HG03575 (cell line): ENCODE measurements around the gene KIRREL3.
A peak's percentile ranks its signal among the peaks of the same experiment; 100 is the strongest.

Source experiments
- ATAC-seq: cut with Tn5 transposase; IDR thresholded peaks from one replicate; pipeline ENCODE4 v1.9.1; 2021; ENCODE audit not compliant: unreplicated experiment, insufficient number of reproducible peaks, low FRiP score; ENCODE audit errors: extremely low read depth

KIRREL3 gene

DNA sequence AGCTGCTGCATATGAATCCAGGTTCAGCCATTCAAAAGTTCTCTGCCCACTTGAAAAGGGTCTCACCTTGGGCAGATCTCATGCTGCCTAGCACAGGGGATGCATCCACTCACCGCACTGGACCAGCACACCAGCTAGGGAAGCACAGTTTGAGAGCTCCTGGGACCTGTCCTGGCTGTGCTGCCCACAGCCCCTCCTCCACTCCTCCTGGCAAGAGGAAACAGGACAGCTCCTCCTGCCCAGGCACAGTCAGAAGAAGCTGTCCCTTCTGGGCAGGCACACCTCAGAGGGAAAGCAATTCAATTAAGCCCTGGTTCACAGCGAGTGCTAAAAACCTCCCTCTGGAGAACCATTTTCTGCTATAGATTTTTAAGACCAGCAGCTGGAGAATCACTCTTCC, 498.4 kb downstream of the KIRREL3 start:
- ATAC-seq = no peak

GRCh38 chr11:126501641-126502040, 498.9 kb downstream of the KIRREL3 start:
- no peak for ATAC-seq

DNA sequence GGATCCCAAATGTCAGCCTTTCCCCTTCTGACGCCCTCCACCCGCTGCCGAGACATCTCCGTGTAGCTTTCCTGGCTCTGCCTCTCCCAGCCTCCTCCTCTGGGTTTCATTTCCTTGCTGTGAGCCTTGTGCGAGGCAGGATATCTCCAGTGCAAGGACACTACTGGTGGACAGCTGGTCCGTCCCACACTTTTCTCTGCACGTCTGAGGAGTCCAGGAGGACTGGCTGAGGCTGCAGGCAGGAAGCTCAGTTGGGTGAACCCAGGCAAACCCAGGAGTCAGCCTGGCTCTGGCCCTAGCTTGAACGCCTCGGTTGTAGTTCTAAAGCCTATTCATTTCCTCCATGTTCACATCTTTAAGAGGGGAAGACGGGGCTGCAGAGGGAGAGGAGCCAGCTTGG, 499.6 kb downstream of the KIRREL3 start:
- no peak for ATAC-seq

DNA sequence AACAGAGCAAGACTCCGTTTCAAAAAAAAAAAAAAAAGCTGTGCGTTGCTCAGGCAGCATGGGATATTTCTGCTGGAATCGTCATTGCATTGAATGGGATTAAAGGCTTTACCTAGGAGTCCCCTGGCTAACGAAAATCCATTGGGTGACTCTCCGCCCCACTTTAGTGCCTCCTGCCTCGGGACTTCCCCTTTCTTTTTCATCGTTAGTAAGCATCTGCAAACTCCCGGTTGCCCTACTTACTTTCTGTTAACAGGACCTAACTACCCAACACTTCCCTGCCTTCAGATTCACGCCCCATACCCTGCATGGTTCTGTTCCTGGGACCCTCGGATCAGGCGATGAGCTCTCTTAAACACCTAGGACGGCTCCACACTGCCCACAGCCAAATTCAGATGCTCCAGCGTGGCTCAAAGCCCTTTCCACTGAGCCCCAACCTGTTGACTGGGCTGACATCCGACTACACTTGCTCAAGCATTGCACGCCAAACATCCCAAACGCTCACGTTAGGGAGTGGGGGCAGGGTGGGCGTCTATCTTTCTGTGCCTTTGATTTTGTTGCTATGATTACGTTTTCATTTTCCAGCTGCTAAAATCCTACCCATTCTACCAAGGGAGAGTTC, 501.3 kb downstream of the KIRREL3 start:
- no peak for ATAC-seq

- ATAC-seq = no peak
These were observed 502.3 kb downstream of the KIRREL3 start for GRCh38 chr11:126498281-126498680.

DNA sequence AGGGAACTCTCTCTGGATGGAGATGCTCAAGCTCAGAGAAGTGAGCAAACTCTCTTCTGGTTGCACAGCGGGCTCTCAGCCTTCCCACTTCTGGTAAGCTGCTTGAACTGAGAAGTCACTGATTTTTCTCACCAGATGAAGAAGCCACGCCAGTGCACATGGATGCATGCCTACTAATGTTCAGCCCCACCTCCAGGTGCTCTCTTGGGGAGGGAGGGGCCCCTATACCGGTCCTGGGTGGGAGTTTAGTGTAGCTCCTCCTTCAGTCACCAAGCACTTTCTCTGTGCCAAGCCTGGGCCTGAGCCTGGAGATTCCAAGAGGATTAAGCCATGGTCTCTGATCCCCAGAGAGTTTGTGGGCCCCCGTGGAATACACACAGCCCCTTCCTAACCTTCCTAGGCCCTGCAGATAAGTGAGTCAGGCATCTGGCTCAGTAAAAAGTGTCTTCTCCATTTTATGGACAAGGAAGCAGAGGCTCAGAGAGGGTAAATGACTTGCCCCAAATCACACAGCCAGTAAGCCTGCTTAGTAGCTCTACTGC, 502.9 kb downstream of the KIRREL3 start:
- no peak for ATAC-seq

- ATAC-seq = no peak
These were observed 503.8 kb downstream of the KIRREL3 start for GRCh38 chr11:126496576-126497337.

DNA sequence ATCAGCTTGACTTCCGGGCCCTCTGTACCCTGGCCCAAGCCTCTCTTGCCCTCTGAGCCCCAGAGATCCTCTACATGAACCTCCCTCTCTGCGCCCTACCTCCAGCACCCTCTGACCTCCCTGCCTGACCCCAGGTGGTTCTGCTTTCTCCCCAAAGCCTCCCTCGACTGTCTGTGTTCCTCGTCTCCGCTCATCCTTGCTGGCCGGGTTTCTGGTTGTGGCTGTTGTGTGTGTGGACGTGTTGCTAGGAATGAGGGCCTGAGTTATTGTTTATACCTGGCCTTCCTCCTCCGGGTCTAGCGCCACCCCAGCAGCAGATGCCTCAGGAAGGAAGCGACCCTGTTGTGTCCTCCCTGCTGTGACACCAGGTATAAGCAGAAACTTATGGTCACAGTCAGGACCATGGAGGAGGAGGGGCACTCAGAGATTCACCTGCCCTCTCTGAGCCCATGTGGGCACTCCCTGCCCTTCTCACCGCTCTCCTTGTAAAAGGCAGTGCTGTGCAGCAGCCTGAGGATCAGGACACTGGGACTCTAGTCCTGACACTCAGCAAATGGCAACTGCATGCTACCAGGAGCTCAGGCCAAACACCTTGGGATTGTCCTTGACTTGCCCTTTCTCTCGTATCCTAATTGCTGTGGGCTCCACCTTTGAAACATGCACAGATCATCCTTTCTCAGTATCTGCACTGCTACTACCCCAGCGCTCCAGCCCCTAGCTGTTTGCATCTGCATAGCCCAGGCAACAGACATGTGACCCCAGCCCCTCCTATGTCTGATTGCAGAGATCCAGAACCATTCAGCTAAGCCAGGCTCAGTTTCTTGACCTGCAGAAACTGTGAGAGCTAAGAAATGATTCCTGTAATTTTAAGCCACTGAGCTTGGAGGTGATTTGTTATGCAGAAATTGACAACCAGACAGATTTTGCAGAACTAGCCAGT, 505.0 kb downstream of the KIRREL3 start:
- no peak for ATAC-seq

DNA sequence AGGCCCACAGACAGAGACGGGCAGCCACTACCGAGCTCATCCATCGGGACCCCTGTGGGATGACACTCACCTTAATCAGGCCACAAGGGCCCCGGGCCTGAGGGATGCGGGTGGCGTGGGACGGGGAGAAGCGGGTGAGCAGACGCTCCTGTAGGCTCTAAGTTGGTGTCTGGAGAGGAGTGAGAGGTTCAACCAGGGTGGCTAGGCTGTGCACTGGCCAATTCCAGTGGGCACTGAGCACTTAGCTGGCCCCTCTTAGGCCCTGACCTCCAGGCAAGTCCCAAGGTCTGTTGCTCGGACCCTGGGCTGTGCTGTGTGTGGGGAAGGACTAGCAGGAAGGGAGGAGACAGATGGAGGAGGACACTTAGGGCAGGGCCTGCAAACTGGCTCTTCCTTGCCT, 505.7 kb downstream of the KIRREL3 start:
- ATAC-seq = no peak

GRCh38 chr11:126492331-126493082, 508.1 kb downstream of the KIRREL3 start:
- no peak for ATAC-seq

- ATAC-seq = no peak
These were observed 509.5 kb downstream of the KIRREL3 start for GRCh38 chr11:126491092-126491491.

- ATAC-seq = no peak
These were observed 510.5 kb downstream of the KIRREL3 start for GRCh38 chr11:126489836-126490660.

- no peak for ATAC-seq
These were observed 511.8 kb downstream of the KIRREL3 start for GRCh38 chr11:126488591-126489370.

DNA sequence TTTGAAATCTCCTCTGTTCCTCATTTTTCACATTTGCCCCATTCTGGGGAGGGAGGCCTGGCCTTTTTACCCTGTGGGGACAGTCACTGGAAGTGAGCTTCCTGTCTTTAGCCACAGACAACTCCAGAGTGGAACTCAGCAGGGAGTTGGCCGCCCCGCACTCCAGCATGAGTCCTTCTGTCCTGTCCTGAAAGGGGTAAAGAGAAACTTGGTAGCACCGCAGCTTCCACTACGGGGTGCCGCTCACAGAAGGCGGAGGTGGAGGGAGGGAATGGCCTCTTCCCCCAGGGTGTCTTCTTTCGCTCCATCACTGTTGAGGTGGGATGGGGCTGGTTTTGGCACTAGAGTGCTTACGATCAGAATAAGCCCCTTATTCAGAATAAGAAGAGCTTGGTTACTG, 512.9 kb downstream of the KIRREL3 start:
- ATAC-seq = no peak

DNA sequence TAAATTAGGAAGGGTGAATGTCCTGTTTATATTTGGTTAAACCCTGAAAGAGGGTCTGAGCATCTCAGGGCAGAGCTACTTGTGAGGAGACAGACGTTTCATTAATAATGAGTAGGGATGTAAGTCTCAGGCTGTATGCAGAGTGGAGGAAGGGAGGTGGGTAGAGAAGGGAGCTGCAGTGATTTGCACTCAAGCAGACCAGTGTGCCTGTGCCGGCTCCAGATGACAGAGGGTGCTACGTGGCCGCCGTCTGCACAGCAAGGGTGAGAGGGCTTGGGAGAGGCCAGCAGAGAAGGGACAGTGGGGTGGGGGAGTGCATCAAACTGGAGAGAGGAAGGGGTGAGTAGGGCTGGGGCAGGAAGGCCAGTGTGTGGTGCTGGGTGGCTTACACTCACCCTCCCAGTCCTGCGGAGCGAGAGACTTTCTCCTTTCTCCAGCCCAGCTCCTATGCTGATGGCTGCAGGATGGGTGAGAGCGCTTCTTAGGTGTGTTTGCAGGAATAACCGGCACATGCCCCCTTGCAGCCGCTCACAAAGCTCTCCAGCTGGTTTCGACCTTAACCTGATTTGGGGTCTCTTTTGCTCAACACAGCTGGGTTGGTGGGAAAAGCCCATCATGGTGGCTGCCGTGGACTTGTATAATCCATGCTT, 514.5 kb downstream of the KIRREL3 start:
- no peak for ATAC-seq

DNA sequence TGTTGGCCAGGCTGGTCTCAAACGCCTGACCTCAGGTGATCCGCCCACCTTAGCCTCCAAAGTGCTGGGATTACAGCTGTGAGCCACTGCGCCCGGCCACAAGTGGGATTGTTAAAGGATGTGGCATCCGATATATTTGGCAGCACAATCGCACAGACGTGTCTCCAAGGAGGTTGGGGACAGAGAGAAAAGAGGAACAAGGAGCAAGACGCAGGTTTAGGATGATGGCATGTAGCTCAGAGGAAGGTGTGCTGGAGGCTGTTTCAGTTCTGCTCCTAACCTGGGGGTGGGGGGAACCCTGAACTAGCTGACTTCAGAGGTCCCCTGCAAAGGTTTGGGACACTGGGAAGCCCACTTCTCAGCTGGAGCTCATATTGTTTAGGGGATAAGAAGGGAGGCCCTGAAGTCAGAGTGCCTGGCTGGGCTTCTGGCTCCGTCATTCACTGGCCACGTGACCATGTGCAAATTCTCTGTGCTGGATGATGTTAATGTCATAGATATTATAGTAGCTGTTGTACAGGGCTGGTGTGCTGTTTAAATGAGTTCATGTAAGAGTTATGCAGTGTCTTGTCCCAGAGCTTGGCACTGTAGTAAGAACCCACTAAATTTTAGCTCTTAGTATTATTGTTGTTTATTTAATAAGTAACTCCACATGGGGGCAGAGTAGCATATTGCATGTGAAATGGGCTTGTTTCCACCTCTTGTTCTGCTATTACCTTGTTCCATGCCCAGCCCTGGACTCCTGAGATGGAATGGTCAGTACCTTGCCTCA, 515.4 kb downstream of the KIRREL3 start:
- ATAC-seq = peak; percentile 45
